K562 (cell line): Measurements from ENCODE around the gene PIEZO2.

Source experiments
- CHD2 ChIP-seq: IDR thresholded peaks from 2 replicates; pipeline ENCODE4 v1.6.1; 2011; ENCODE audit warnings: low read depth, low read length
- CTCF ChIP-seq, 3 experiments: IDR thresholded peaks in 2 of 3; conservative IDR thresholded peaks in 1 of 3; 2 replicates each; pipeline ENCODE4 v1.5.1; 2011 to 2012; ENCODE audit warnings: low read length in 3 of 3, mild to moderate bottlenecking in 3 of 3, control low read depth in 2 of 3, improper control_type of control experiment in 1 of 3, inconsistent platforms in 1 of 3, low read depth in 1 of 3, mixed read lengths in 1 of 3, moderate library complexity in 1 of 3; ENCODE audit not compliant: insufficient read depth in 2 of 3
- E2F6 ChIP-seq, 2 experiments: IDR thresholded peaks; 2 replicates each; pipeline ENCODE4 v1.6.1; 2011; ENCODE audit warnings: borderline replicate concordance in 1 of 2, control low read depth in 1 of 2, low read depth in 1 of 2, low read length in 1 of 2, mild to moderate bottlenecking in 1 of 2, mixed read lengths in 1 of 2, moderate library complexity in 1 of 2; ENCODE audit not compliant: insufficient read depth in 1 of 2, insufficient read length in 1 of 2, poor library complexity in 1 of 2, severe bottlenecking in 1 of 2; ENCODE audit errors: extremely low read depth in 1 of 2
- FOXP1 ChIP-seq: sonication (generic); formaldehyde crosslinking; IDR thresholded peaks from 2 replicates; pipeline ENCODE4 v1.8.0; 2022; ENCODE audit warnings: mild to moderate bottlenecking, missing genetic modification reagents
- GATA2 ChIP-seq: sonication (generic); formaldehyde crosslinking; IDR thresholded peaks from 2 replicates; pipeline ENCODE4 v1.4.0; 2020; ENCODE audit warnings: mild to moderate bottlenecking, missing genetic modification reagents
- MYC ChIP-seq, 2 experiments: fragments of 250-450 bp in 1 of 2; sonication (Bioruptor Pico) in 1 of 2; IDR thresholded peaks; 2 replicates each; pipeline versions ENCODE4 v1.5.1 to v1.6.1; 2012 to 2021; ENCODE audit warnings: low read depth in 2 of 2, borderline replicate concordance in 1 of 2, improper control_type of control experiment in 1 of 2, low read length in 1 of 2, mild to moderate bottlenecking in 1 of 2, moderate library complexity in 1 of 2
- POLR2A ChIP-seq: fragments of 450-650 bp; conservative IDR thresholded peaks from 2 replicates; pipeline ENCODE4 v1.6.1; 2016
- RFX5 ChIP-seq: IDR thresholded peaks from 2 replicates; pipeline ENCODE4 v1.6.1; 2011; ENCODE audit warnings: low read depth, mild to moderate bottlenecking, improper control_type of control experiment, low read length
- TGIF2 ChIP-seq: sonication (generic); formaldehyde crosslinking; IDR thresholded peaks from 2 replicates; pipeline ENCODE4 v1.8.1; 2022; ENCODE audit warnings: mild to moderate bottlenecking, missing genetic modification reagents, moderate library complexity
- ZBTB7A ChIP-seq: IDR thresholded peaks from 2 replicates; pipeline ENCODE4 v1.6.1; 2011; ENCODE audit warnings: low read depth, mild to moderate bottlenecking, low read length, moderate library complexity, borderline replicate concordance; ENCODE audit not compliant: control insufficient read depth
- TF ChIP-seq, protein P1 (sequence below): fragments of 250-450 bp; sonication (Bioruptor Pico); IDR thresholded peaks from 2 replicates; pipeline ENCODE4 v1.4.0; 2020; ENCODE audit warnings: mild to moderate bottlenecking, moderate library complexity

DNA sequence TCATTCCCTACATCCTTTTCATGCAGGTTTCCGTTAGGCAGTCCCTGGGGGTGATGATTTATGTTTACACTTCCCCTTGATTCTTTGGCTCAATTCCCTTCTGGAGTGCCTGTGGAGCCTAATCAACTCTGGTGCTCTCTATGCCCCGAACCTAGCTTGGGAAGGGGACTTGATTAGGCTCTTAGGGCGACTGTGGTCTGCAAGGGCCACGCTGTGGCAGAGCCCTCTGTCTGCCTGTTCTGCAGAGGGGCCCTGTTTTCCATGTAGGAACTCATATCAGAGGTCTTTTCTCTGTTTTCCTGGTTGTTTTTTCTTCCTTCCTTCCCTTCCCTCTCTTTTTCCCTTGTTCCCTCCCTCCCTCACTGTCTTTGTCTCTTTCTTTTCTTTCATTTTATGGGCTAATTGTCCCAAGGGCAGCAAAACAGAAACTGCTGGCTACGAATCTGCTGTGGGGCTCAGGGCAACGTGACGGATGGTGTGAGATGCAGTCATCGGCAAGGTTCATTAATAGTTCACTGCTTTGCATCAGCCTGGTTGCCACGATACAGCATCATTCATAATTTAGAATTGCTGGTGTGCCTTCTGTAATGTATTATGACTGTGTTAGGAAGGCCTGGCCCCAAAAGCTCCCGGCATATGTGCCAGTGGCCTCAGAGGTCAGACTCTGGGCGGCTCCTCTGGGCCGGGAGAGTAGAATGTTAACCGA, 489.0 kb downstream of the PIEZO2 start:
- TF ChIP-seq CTCF (IDR thresholded peaks at IDR 0.05 in 2 of 3, conservative IDR thresholded peaks at IDR 0.05 in 1 of 3; ENCODE audit: insufficient read depth in 2 of 3, low read depth in 1 of 3, low read length in 3 of 3), result no peak
- no peak for TF ChIP-seq E2F6 (IDR thresholded peaks at IDR 0.05; ENCODE audit: borderline replicate concordance in 1 of 2, extremely low read depth in 1 of 2, insufficient read depth in 1 of 2, insufficient read length in 1 of 2, low read depth in 1 of 2, low read length in 1 of 2, poor library complexity in 1 of 2, severe bottlenecking in 1 of 2)
- TF ChIP-seq, protein P1, sequence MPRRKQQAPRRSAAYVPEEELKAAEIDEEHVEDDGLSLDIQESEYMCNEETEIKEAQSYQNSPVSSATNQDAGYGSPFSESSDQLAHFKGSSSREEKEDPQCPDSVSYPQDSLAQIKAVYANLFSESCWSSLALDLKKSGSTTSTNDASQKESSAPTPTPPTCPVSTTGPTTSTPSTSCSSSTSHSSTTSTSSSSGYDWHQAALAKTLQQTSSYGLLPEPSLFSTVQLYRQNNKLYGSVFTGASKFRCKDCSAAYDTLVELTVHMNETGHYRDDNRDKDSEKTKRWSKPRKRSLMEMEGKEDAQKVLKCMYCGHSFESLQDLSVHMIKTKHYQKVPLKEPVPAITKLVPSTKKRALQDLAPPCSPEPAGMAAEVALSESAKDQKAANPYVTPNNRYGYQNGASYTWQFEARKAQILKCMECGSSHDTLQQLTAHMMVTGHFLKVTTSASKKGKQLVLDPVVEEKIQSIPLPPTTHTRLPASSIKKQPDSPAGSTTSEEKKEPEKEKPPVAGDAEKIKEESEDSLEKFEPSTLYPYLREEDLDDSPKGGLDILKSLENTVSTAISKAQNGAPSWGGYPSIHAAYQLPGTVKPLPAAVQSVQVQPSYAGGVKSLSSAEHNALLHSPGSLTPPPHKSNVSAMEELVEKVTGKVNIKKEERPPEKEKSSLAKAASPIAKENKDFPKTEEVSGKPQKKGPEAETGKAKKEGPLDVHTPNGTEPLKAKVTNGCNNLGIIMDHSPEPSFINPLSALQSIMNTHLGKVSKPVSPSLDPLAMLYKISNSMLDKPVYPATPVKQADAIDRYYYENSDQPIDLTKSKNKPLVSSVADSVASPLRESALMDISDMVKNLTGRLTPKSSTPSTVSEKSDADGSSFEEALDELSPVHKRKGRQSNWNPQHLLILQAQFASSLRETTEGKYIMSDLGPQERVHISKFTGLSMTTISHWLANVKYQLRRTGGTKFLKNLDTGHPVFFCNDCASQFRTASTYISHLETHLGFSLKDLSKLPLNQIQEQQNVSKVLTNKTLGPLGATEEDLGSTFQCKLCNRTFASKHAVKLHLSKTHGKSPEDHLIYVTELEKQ (CRISPR knock-in tag), result no peak
- TF ChIP-seq RFX5, result no peak
- TF ChIP-seq TGIF2 (CRISPR knock-in tag), result no peak
- TF ChIP-seq CHD2, result no peak
- TF ChIP-seq GATA2, result no peak
- no peak for TF ChIP-seq ZBTB7A
- no peak for TF ChIP-seq FOXP1 (CRISPR knock-in tag)
- TF ChIP-seq MYC (IDR thresholded peaks at IDR 0.05; ENCODE audit: low read depth, low read length), result no peak
- TF ChIP-seq MYC (CRISPR knock-in tag; IDR thresholded peaks at IDR 0.05; ENCODE audit: borderline replicate concordance, low read depth), result no peak
- TF ChIP-seq POLR2A, result no peak
